GM21360 (cell line): ENCODE measurements around the gene SPPL2B.

Source experiments
- ATAC-seq: cut with Tn5 transposase; IDR thresholded peaks from one replicate; pipeline ENCODE4 v1.9.1; 2021; ENCODE audit warnings: mild to moderate bottlenecking, moderate library complexity; ENCODE audit not compliant: unreplicated experiment

SPPL2B gene

DNA sequence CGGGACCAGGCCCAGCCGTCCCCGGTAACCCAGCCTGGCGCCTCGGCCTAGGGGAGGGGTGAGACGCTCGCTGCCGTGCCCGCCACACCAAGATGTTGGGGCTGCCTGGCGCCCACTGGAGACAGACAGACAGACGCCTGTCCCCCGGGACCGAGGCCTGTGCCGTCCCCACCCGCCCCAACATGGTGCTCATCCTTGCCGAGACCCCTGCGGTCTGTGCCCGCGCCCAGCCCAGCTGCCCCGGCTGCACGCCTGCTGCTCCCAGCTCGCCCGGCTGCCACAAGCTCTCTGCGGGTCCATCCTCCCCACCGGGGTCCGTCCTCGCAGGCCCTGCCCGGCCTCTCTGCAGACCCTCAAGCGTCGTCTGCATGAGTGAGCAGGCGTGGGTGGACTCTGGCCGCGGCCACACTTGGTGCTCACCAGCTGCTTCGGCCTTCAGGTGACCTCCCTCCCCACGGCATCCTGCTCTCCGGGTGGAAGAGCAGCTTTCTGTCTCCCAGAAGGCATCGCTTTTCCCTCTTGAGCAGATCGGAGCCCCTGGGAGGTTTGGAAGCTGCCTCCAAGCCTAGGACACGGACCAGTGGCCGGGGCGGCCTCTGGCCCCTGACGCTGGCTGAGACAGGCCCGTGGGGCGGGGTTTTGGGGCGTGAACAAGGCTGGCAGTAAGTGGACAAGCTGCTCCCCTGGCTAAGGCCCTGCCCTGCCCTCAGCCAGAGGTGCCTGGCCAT, 24.8 kb downstream of the SPPL2B start:
- no peak for ATAC-seq

DNA sequence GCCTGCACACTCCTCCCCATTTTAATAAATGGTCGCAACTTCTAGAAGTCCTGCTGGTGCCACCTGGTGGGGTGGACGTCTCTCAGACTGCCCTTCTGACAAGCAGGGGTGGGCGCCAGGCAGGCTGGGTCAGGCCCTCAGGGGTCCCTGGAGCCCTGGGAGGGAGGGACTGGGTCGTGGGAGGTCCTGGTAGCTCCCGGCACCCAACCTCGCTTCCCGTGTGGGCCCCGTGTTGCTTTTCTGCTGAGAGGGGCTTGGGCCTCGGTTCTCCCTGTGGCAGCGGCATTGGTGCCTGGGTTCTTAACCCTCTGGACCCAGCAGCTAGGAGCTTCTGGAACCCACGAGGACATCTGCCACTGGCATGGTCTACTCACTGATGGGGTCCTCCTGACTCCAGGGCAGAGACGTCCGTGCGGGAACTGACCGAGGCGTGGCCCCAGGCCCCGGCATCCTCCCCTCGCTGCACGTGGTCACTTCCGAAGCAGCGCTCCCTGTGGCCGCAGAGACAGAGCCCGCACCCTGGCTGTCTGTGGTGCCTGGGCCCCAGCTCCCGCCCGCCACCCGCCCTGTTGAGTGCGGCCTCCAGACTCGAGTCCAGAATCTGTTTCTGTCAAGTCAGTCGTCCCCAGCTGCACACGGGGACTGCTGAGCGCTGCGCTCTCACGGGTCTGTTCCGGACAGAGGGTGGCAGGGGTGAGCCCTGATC, 25.6 kb downstream of the SPPL2B start:
- no peak for ATAC-seq

DNA sequence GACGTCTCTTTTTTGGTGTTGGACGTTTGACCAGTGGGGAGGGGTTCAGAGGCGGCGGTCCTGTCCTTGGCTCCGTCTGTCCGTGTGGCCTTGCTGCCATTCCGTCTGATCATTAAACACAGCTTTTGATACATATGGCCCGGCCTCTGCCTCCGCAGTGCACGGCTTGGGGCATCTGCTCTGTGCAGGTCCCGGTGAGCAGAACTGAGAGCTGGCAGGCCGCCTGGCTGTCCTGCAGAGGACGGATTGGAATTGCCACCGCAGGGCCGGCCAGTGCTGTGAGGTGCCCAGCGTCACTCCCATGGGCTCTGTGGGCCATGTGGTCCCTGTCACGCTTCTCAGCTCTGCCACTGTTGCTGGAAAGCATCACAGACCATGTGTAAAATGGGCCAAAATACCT, 26.2 kb downstream of the SPPL2B start:
- ATAC-seq: no peak

DNA sequence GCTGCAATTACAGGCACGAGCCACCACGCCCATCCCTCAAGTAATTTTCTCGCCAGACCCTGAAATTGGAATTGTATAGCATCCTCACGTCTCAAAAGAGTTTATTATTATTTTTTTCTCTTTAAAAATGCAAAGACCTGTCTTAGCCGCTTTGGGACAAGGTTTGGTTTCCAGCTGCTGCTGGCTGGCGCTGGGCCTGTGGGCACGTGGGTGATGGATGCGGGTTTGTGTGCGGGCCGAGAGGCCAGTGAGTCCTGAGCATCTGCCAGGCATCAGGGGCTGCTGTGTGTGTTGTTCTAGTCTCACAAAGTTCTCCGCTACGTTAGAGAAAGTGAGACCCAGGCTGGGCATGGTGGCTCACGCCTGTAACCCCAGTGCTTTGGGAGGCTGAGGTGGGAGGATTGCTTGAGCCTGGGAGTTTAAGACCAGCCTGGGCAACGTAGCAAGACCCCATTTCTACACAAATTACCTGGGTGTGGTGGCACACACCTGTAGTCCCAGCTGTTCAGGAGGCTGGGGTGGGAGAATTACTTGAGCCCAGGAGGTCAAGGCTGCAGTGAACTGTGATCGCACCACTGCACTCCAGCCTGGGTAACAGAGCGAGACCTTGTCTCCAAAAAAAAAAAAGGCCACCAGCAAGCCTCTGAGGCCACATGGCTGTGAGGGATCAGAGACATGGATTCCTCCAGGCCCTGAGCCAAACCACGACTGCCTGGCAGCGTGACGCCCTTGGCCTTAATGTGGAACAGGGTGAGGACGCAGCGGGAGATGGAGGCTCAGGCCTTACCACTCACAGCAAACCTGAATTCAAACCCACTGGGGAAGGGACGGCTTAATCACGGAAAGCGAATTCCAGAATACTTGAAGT, 26.9 kb downstream of the SPPL2B start:
- ATAC-seq: no peak

DNA sequence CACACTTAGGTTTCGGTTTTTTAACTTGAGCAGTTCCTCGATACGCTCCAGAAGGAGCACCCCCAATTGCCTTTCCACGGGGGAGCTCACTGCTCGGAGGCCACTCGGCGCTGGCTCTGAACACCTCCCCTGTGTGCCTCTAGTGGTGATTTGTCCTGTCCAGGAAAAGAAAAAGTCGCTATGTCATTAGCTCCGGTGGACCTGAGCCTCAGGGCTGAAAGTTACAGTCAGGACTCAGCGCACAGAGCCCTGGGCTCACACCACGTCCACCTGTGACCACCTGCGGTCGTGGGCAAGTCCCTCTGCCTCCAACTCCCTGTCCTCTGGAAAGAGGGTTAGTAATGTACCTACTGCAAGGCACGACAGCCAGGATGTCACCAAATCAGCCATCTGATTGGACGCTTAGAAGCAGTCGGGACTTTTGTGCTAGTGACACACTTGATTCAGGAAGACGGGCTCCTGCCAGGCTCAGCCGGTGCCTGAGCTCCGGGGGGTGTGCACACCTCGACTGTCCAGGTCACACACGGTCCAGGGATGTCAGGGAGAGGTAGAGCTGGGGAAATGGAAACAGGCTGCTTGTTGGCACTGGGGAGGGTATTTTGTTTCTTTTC, 27.7 kb downstream of the SPPL2B start:
- ATAC-seq: no peak

DNA sequence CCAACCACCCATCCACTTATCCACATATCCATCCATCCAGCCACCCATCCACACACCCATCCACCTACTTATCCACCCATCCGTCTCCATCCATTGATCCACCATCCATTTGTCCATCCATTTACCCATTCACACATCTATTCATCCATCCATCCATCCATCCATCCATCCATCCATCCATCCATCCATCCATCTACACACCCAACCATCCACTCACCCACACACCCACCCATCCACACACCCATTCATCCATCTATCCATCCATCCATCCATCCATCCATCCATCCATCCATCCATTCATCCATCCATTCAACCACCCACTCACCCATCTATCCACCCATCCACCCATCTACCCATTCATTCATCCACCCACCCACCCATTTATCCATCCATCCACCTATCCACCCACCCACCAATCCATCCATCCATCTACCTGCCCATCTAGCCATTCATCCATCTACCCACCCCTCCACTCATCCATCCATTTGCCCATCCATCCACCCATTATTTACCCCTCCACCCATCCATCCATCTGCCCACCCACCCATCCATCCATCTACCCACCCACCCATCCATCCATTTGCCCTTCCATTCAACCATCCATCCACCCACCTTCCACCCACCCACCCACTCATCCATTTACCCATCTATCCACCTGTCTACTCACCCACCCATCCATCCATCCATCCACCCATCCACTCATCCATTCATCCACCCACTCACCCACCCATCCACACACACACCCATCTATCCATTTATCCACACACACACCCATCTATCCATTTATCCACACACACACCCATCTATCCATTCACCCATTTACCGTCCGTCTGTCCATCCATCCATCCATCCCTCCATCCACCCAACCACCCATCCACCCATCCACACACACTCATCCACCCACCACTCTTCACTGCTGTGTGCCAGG, 29.1 kb downstream of the SPPL2B start:
- no peak for ATAC-seq

DNA sequence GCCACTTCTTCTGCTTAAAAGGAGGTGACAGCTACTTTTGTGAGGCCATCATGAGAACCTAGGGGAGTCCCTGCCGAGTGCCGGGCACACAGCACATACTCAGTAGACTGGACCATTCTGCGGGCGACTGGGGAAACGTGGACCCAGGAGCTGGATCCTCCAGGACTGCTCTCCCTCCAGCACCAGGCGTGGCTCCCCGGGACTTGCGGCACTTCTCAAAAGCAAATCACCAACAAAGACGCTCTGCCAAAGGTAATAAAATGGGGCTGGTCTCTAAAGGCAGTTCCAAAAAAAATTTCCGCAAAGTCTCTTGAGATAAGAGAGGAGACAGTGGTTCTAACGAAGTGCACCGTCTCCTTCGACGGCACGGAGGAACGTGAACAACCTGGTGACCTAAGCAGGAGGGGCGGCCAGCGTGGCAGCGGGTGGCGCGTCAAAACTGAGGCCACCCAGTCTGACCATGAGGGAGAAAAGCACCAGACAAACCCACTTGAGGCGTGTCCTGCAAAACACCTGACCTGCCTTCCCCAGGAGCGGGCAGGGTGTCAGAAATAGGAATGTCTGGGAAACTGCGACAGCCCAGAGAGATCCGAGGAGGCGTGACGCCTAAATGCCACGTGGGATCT, 30.2 kb downstream of the SPPL2B start:
- no peak for ATAC-seq

DNA sequence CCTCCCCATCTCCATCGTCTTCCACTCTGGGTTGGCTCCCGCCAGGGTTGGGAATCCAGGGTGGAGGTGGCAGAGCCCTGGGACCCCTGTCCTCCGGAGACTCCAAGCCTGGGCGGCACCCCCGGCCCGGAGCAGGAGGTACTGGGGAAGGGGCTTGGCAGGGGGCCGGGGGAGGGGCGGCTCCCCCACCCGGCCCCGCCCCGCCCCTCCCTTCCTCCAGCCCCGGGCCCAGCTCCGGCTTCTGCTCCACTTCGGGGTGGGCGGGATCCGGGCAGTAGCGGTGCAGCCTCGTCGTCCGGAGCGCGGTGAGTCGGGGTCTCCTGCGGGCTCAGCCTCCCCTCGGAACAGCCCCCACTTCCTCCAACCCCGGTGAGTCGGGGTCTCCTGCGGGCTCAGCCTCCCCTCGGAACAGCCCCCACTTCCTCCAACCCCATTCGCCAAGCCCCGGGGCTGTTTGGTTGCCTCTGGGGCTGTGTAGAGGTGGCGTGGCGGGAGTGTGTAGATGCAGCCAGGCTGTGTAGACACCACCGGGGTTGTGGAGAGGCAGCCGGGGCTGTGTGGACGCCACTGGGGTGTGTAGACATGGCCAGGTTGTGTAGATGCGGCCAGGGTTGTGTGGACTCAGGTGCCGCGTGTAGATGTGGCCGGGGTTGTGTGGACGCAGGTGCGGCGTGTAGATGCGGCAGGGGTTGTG, 31.7 kb downstream of the SPPL2B start, which contains the start of gene TMPRSS9:
TMPRSS9 (plus strand) TSS at position 274 of the 694 bp plus-strand sequence. CDS start 29,521 bp downstream, outside the sequence.
- ATAC-seq: no peak

DNA sequence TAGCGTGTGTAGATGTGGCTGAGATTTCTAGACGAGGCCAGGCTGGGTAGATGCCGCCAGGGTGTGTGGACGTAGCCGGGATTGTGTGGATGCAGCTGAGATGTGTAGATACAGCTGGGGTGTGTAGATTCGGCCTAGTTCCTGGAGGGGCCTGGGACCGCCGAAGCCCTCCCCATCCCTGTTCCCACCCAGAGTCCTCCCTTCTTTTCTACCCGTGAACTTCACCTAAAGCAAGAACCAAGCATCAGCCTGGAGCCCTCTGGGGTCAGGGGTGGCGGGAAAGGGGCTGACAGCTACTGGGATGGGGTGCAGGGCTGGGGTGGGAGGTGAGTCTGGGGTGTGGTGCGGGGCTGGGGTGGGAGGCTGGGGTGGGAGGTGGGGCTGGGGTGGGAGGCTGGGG, 32.3 kb downstream of the SPPL2B start:
- no peak for ATAC-seq

DNA sequence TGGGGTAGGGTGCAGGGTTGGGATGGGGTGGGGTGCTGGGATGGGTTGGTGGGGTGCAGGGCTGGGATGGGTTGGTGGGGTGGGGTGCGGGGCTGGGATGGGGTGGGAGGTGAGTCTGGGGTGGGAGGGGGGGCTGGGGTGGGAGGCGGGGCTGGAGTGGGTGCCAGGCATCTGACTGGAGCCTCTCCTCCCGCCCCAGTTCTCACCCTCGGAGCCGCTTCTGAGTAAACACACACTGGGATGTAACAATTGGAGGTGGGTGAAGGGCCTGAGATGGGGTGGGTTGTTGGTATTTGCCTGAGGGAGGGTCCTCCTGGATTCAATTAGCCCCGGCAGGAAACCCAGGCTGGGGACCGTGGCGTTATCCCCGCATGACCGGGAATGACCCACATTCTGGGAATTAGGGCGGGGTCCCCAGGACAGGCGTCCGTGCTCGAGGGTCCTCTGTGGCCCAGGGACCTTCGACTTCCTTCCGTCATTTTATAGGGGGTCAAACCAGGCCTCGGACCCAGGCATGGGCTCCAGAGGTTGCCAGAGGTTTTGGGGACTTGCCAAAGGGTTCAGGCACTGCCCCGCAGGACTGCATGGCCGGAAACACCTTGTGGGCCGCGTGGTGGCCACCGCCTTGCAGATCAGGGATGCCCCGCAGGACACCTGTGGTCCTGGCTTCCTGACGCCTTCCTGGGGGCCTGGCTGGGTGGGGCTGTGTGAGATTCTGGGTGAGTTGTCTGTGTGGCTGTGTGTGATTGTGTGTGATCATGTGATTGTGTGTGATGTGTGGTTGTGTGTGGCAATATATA, 33.0 kb downstream of the SPPL2B start:
- ATAC-seq: no peak

DNA sequence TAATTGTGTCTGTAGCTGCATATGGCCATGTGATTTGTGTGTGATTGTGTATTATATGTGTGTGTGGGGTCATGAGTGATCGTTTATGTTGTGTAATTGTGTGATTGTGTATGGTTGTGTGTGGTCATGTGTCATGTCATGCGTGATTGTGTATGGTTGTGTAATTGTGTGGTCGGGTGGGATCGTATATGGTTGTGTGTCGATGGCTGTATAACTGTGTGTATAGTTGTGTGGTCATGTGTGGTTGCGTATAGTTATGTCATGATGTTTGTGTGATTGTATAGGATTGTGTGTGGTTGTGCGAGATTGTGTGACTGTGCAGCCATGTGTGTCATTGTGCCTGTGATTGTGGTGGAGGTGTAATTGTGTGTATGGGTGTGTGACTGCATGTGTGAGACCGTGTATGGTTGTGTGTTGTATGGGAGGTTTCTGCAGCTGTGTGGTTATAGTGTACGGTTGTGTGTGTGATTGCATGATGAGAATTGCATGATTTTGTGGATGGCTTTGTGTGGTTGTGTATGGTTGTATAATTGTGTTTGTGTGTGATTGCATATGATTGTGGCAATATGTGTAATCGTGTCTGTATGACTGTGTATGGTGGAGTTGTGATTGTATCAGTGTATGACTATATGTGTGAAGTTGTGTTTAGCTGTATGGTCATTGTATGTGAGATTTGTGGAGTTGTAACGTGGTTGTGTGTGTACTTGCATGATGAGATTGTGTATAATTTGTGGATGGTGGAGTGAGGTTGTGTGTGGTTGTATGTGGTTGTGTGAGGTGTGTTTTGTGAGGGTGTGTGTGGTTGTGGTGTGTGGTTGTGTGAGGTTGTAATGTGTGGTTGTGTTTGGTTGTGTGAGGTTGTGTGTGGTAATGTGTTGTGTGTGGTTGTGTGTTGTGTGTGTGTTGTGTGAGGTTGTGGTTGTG, 33.8 kb downstream of the SPPL2B start:
- no peak for ATAC-seq

DNA sequence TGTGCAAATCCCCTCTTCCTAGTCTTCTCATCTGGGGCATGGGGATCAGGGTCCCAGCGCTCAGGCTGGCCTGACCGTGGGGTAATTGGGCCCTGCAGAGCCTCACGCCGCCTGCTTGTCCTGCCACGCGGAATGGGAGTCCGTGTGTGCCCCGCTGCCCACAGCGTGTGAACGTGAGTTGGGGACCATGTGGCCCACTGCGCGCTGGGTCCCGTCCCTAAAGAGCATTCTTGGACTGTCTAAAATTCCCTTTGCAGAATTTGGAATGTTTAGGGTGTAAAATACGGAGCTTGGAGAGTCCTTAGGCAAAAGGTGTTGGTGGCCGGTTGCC, 34.5 kb downstream of the SPPL2B start:
- ATAC-seq: no peak

DNA sequence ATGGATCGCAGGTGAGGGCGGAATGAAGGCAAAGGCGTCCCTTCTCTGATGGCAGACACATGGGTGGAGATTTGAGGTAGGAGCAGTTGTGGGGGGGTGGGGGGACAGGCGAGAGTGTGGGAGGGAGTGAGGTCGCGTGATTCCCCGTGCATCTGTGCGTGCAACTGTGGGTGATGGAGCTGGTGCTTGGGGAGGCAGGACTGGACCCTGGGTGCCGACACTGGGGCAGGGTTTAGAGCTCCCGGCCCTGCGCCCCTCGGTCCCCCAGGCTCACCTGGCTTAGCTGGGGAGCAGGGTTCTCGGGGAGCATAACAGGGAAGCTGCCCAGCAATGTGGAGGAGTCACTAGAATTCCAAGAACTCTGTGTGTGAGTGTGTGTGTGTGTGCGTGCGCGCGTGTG, 34.9 kb downstream of the SPPL2B start:
- ATAC-seq: no peak

DNA sequence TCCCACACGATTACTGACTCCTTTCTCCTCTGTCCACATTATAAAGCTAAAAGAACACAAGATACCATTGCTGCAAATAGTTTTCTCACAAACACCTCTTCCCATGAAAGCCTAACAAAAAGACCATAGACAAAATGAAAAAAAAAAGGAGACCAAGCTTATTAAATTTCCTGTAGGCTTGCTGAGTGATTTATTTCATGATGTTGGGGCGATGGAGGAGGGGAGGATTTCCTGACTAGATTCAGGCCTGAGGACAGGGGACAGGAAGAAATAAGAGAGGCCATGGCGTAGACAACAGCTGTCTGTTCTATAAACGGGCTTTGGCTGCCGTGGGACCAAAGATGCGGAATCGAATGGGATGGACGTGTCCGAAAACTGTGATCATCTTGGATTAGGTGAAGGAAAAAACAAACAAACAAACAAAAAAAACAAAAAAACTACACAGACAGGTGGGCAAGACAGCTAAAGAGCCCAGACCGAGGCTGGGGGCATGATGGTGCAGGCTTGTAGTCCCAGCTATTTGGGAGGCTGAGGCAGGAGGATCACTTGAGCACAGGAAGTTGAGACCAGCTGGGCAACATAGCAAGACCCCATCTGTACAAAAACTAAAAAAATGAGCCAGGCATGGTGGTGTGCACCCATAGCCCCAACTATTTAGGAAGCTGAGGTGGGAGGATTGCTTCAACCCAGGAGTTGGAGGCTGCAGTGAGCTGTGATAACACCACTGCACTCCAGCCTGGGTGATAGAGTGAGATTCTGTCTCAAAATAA, 36.9 kb downstream of the SPPL2B start:
- no peak for ATAC-seq

DNA sequence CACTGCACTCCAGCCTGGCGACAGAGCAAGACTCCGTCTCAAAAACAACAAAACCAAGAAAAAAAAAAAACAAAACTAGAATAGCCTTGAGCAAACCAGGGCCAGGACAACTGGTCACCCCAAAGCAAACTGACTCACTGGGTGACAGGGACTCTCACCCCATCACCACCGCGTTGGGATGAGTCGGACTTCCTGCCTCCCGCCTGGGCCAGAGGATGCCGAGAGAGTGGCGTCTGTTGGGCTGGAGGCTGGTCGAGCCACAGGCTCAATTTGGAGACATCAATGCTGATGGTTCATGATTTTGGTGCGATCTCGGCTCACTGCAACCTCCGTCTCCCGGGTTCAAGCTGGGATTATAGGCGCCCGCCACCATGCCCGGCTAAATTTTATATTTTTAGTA, 43.2 kb downstream of the SPPL2B start:
- ATAC-seq: no peak

DNA sequence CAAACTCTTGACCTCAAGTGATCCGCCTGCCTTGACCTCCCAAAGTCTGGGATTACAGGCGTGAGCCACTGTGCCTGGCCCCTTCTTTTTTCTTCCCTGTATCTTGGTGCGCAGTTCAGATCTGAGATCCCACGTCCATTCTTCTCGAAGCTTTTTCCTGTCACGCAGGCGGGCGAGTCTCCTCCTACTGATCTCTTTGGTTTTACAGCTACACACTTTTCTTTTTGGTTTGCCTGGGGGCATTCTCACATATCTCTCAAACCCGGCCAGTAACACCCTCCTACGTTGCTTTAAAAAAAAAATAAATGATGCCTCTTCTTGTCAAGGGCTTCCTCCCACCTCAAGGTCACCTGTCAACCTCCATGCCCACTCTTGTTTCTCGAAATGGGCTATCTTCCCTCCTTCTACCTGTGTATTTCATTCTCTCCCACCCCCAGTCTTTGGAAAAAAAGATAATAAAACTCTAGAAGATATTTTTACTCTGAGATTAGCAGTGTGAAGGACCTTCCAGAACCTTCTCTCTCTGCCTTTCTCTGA, 43.7 kb downstream of the SPPL2B start:
- no peak for ATAC-seq
